ENCODE data around the gene HNRNPA1.

Gene HNRNPA1

DNA sequence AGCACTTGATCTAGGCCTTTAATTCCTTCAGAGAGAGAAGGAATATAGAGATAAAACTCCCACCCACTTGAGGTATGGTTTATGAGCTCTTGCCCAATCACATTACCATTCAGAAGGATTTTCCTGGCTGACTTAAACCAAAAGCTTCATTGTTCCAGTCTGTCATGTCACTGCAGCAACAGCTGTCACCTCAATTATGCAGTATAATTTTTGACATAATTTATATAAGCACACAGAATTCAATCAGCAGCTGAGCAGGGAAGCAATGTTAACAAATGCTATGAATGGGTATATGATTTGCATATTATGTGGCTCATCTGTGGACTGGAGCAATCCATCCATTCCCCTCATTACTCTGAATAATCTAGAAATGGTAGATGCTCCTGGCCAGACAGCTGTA, 40.9 kb upstream of the HNRNPA1 start:
- H2AFZ ChIP-seq (ENCODE audit: low read depth, low read length), result no peak overlapping the region
- H3K4ac ChIP-seq (ENCODE audit: low read depth in 1 of 2, low read length in 2 of 2), result no peak overlapping the region
- peaks cover 7 to 73% of the 10 kb centered on the region in 2 experiments for H3K36me3 ChIP-seq (ENCODE audit: control insufficient read depth in 1 of 2, insufficient read depth in 2 of 2, low read depth in 1 of 2, low read length in 2 of 2)
- H3K27ac ChIP-seq (ENCODE audit: low read length, poor library complexity, severe bottlenecking), result no peak overlapping the region
- H2BK120ac ChIP-seq (ENCODE audit: low read depth, low read length), result no peak overlapping the region
- no peak overlapping the region for H4K91ac ChIP-seq (ENCODE audit: low read length)
- H2BK15ac ChIP-seq (ENCODE audit: low read depth, poor library complexity, severe bottlenecking), result no peak overlapping the region
- no peak overlapping the region for H2AK5ac ChIP-seq (ENCODE audit: low read length, severe bottlenecking)
- H3K4me1 ChIP-seq (ENCODE audit: control insufficient read depth, insufficient read depth, low read depth, low read length), result no peaks in the 10 kb centered on the region
- peaks cover 21% of the 10 kb centered on the region for H3K79me1 ChIP-seq (replicated peaks; ENCODE audit: low read length, poor library complexity, severe bottlenecking)
- no peak overlapping the region for H4K8ac ChIP-seq (ENCODE audit: low read length)
- no peak overlapping the region for H3K14ac ChIP-seq (ENCODE audit: low read length in 2 of 2)
- H3K4me3 ChIP-seq (ENCODE audit: insufficient read depth in 1 of 2, low read depth in 1 of 2, low read length in 2 of 2), result no peak overlapping the region
- no peak overlapping the region for H3K23ac ChIP-seq (ENCODE audit: low read length in 2 of 2)
- no peak overlapping the region for H2BK5ac ChIP-seq (ENCODE audit: low read depth, low read length, poor library complexity, severe bottlenecking)
- no peak overlapping the region for H3K4me2 ChIP-seq (ENCODE audit: low read length, poor library complexity, severe bottlenecking)
- H3K9ac ChIP-seq (ENCODE audit: low read length), result no peak overlapping the region
- H3K27me3 ChIP-seq (ENCODE audit: control insufficient read depth in 1 of 2, insufficient read depth in 1 of 2, low read length in 2 of 2), result no peaks in the 10 kb centered on the region
- H3K9me3 ChIP-seq (ENCODE audit: control insufficient read depth, low read length), result no peaks in the 10 kb centered on the region
- H3K18ac ChIP-seq (ENCODE audit: low read depth in 1 of 2, low read length in 2 of 2), result no peak overlapping the region
- no peak overlapping the region for H2BK12ac ChIP-seq (ENCODE audit: low read length in 2 of 2)
- DNase-seq, result no peak

GRCh38 chr12:54240129-54240528, 40.4 kb upstream of the HNRNPA1 start:
- no peak overlapping the region for H2BK5ac ChIP-seq (ENCODE audit: low read depth, low read length, poor library complexity, severe bottlenecking)
- WGBS, result 94% methylated on average over 2 of the region's 2 CpGs

DNA sequence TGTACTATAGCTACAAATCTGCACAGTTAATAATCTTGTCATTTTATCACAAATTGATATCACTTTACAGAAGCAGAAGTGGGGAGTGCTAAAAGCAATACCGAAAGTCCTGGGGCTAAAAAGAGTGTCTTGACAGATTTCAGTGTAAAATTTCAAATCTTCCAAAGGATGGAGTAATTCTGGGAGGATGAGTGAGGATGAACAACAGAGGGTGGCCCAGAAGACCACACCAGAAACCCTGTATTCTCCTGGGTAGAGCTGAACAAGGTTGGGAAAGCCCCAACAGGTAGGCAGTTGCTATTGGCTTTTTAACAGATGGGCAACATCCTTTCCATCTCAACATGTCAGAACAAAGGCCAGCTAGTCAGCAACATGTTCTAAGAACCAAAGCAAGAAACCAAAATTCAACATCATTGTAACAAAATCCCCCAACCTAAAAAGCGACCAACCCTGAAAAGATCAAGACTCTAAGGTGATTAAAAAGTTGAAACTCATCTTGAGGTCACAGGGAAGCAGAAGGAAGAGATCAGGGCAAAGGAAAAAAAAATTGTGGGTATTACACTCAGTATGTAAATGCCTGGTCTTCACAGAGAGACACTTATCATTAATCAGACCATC, 39.4 kb upstream of the HNRNPA1 start:
- H3K4me3 ChIP-seq (ENCODE audit: insufficient read depth in 1 of 2, low read depth in 1 of 2, low read length in 2 of 2), result no peak overlapping the region
- no peak overlapping the region for H2AK5ac ChIP-seq (ENCODE audit: low read length, severe bottlenecking)
- no peaks in the 10 kb centered on the region for H3K9me3 ChIP-seq (ENCODE audit: control insufficient read depth, low read length)
- H3K4ac ChIP-seq (ENCODE audit: low read depth in 1 of 2, low read length in 2 of 2), result no peak overlapping the region
- H2BK12ac ChIP-seq (ENCODE audit: low read length in 2 of 2), result no peak overlapping the region
- H2AFZ ChIP-seq (ENCODE audit: low read depth, low read length), result no peak overlapping the region
- no peak overlapping the region for H3K27ac ChIP-seq (ENCODE audit: low read length, poor library complexity, severe bottlenecking)
- no peak overlapping the region for H3K9ac ChIP-seq (ENCODE audit: low read length)
- no peaks in the 10 kb centered on the region for H3K27me3 ChIP-seq (ENCODE audit: control insufficient read depth in 1 of 2, insufficient read depth in 1 of 2, low read length in 2 of 2)
- H3K4me2 ChIP-seq (ENCODE audit: low read length, poor library complexity, severe bottlenecking), result no peak overlapping the region
- no peak overlapping the region for H2BK5ac ChIP-seq (ENCODE audit: low read depth, low read length, poor library complexity, severe bottlenecking)
- H2BK120ac ChIP-seq (ENCODE audit: low read depth, low read length), result no peak overlapping the region
- no peaks in the 10 kb centered on the region for H3K4me1 ChIP-seq (ENCODE audit: control insufficient read depth, insufficient read depth, low read depth, low read length)
- no peak overlapping the region for H4K8ac ChIP-seq (ENCODE audit: low read length)
- DNase-seq, result no peak
- no peak overlapping the region for H3K14ac ChIP-seq (ENCODE audit: low read length in 2 of 2)
- no peak overlapping the region for H3K23ac ChIP-seq (ENCODE audit: low read length in 2 of 2)
- no peak overlapping the region for H2BK15ac ChIP-seq (ENCODE audit: low read depth, poor library complexity, severe bottlenecking)
- WGBS, result 100% methylated on average over 1 of the region's 2 CpGs
- no peak overlapping the region for H4K91ac ChIP-seq (ENCODE audit: low read length)
- H3K18ac ChIP-seq (ENCODE audit: low read depth in 1 of 2, low read length in 2 of 2), result no peak overlapping the region
- H3K79me1 ChIP-seq (replicated peaks; ENCODE audit: low read length, poor library complexity, severe bottlenecking), result peaks cover 28% of the 10 kb centered on the region
- peaks cover 17 to 78% of the 10 kb centered on the region in 2 experiments for H3K36me3 ChIP-seq (ENCODE audit: control insufficient read depth in 1 of 2, insufficient read depth in 2 of 2, low read depth in 1 of 2, low read length in 2 of 2)

More at GRCh38 chr12:54240129-54240528, 40.4 kb upstream of the HNRNPA1 start:
- DNase-seq, result no peak
- no peak overlapping the region for H2AFZ ChIP-seq (ENCODE audit: low read depth, low read length)
- H3K4me1 ChIP-seq (ENCODE audit: control insufficient read depth, insufficient read depth, low read depth, low read length), result no peaks in the 10 kb centered on the region
- no peaks in the 10 kb centered on the region for H3K27me3 ChIP-seq (ENCODE audit: control insufficient read depth in 1 of 2, insufficient read depth in 1 of 2, low read length in 2 of 2)
- no peak overlapping the region for H3K9ac ChIP-seq (ENCODE audit: low read length)
- no peak overlapping the region for H2BK120ac ChIP-seq (ENCODE audit: low read depth, low read length)
- no peak overlapping the region for H3K27ac ChIP-seq (ENCODE audit: low read length, poor library complexity, severe bottlenecking)
- H4K8ac ChIP-seq (ENCODE audit: low read length), result no peak overlapping the region
- H2BK15ac ChIP-seq (ENCODE audit: low read depth, poor library complexity, severe bottlenecking), result no peak overlapping the region
- H2AK5ac ChIP-seq (ENCODE audit: low read length, severe bottlenecking), result no peak overlapping the region
- peaks cover 21% of the 10 kb centered on the region for H3K79me1 ChIP-seq (replicated peaks; ENCODE audit: low read length, poor library complexity, severe bottlenecking)
- H3K4me2 ChIP-seq (ENCODE audit: low read length, poor library complexity, severe bottlenecking), result no peak overlapping the region
- no peak overlapping the region for H3K18ac ChIP-seq (ENCODE audit: low read depth in 1 of 2, low read length in 2 of 2)
- no peak overlapping the region for H3K14ac ChIP-seq (ENCODE audit: low read length in 2 of 2)
- H3K9me3 ChIP-seq (ENCODE audit: control insufficient read depth, low read length), result no peaks in the 10 kb centered on the region
- peaks cover 11 to 77% of the 10 kb centered on the region in 2 experiments for H3K36me3 ChIP-seq (ENCODE audit: control insufficient read depth in 1 of 2, insufficient read depth in 2 of 2, low read depth in 1 of 2, low read length in 2 of 2)
- no peak overlapping the region for H4K91ac ChIP-seq (ENCODE audit: low read length)
- no peak overlapping the region for H3K23ac ChIP-seq (ENCODE audit: low read length in 2 of 2)
- no peak overlapping the region for H3K4ac ChIP-seq (ENCODE audit: low read depth in 1 of 2, low read length in 2 of 2)
- H2BK12ac ChIP-seq (ENCODE audit: low read length in 2 of 2), result no peak overlapping the region
- no peak overlapping the region for H3K4me3 ChIP-seq (ENCODE audit: insufficient read depth in 1 of 2, low read depth in 1 of 2, low read length in 2 of 2)

DNA sequence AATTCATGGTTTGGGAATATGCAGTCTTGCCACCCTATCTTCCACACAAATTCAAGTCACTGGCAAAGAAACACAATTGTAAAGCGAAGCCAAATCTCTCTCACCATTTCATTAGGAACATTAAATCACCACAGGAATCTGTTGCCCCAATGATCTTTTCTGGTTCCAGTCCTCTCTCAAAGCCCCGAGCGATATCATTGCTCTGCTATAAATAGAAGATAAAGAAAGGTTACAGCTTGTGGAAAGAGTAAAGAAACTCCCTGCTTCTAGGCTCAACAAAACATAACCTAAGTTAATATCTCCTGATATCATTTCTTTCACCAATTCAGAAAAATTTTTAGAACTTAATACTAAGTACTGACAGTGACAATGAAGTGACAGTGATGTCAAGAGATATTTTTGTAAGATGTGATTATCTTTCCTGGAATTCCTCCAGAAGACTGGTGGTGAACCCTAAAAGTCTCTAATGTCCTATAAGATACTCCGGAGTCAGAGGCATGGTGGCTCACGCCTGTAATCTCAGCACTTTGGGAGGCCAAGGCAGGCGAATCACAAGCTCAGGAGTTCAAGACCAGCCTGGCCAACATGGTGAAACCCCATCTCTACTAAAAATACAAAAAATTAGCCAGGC, 34.4 kb upstream of the HNRNPA1 start:
- no peak for DNase-seq
- Histone ChIP-seq H4K91ac (ENCODE audit: low read length) (no peak overlapping the region), H2BK5ac (ENCODE audit: low read depth, low read length, poor library complexity, severe bottlenecking) (no peak overlapping the region), H2BK12ac (ENCODE audit: low read length in 2 of 2) (no peak overlapping the region), H3K4me3 (ENCODE audit: insufficient read depth in 1 of 2, low read depth in 1 of 2, low read length in 2 of 2) (no peak overlapping the region), H3K23ac (ENCODE audit: low read length in 2 of 2) (no peak overlapping the region), H4K8ac (ENCODE audit: low read length) (no peak overlapping the region), H3K14ac (ENCODE audit: low read length in 2 of 2) (no peak overlapping the region), H3K36me3 (ENCODE audit: control insufficient read depth in 1 of 2, insufficient read depth in 2 of 2, low read depth in 1 of 2, low read length in 2 of 2) (peaks cover 20 to 64% of the 10 kb centered on the region in 2 experiments), H3K18ac (ENCODE audit: low read depth in 1 of 2, low read length in 2 of 2) (no peak overlapping the region), H3K27me3 (ENCODE audit: control insufficient read depth in 1 of 2, insufficient read depth in 1 of 2, low read length in 2 of 2) (no peaks in the 10 kb centered on the region), H2AK5ac (ENCODE audit: low read length, severe bottlenecking) (no peak overlapping the region), H3K4ac (ENCODE audit: low read depth in 1 of 2, low read length in 2 of 2) (no peak overlapping the region), H3K27ac (ENCODE audit: low read length, poor library complexity, severe bottlenecking) (no peak overlapping the region), H3K9ac (ENCODE audit: low read length) (no peak overlapping the region), H2AFZ (ENCODE audit: low read depth, low read length) (no peak overlapping the region), H3K79me1 (replicated peaks; ENCODE audit: low read length, poor library complexity, severe bottlenecking) (peaks cover 30% of the 10 kb centered on the region), H3K4me2 (ENCODE audit: low read length, poor library complexity, severe bottlenecking) (no peak overlapping the region), H3K4me1 (ENCODE audit: control insufficient read depth, insufficient read depth, low read depth, low read length) (no peaks in the 10 kb centered on the region), H3K9me3 (ENCODE audit: control insufficient read depth, low read length) (no peaks in the 10 kb centered on the region), H2BK15ac (ENCODE audit: low read depth, poor library complexity, severe bottlenecking) (no peak overlapping the region), H2BK120ac (ENCODE audit: low read depth, low read length) (no peak overlapping the region)
- WGBS, result 97% methylated on average over 4 of the region's 6 CpGs

Data from mesenchymal stem cell (in vitro differentiated cells and primary cell).